Parathyroid adenoma (tissue), 2 donors: Measurements from ENCODE around the gene RRP1.

Experiments
- H2AFZ ChIP-seq: fragments of 300-600 bp; sonication (generic); one replicate; pipeline ENCODE4 v1.7.0; 2017; ENCODE audit warnings: antibody characterized with exemption, mild to moderate bottlenecking
- H3K27ac ChIP-seq: fragments of 300-600 bp; sonication (generic); one replicate; pipeline ENCODE4 v1.7.0; 2017
- H3K27me3 ChIP-seq: fragments of 300-600 bp; sonication (generic); one replicate; pipeline ENCODE4 v1.7.0; 2017; ENCODE audit warnings: low read length; ENCODE audit not compliant: control insufficient read depth, insufficient read depth
- H3K36me3 ChIP-seq: fragments of 300-600 bp; sonication (generic); one replicate; pipeline ENCODE4 v1.7.0; 2017; ENCODE audit warnings: low read length; ENCODE audit not compliant: control insufficient read depth, insufficient read depth
- H3K4me1 ChIP-seq: fragments of 300-600 bp; sonication (generic); one replicate; pipeline ENCODE4 v1.7.0; 2017; ENCODE audit warnings: control low read depth
- H3K4me2 ChIP-seq: fragments of 300-600 bp; sonication (generic); one replicate; pipeline ENCODE4 v1.7.0; 2017; ENCODE audit warnings: low read length
- H3K4me3 ChIP-seq: fragments of 300-600 bp; sonication (generic); one replicate; pipeline ENCODE4 v1.7.0; 2017; ENCODE audit warnings: low read depth, low read length
- H3K79me2 ChIP-seq: fragments of 300-600 bp; sonication (generic); one replicate; pipeline ENCODE4 v1.7.0; 2017; ENCODE audit warnings: control low read depth
- H3K9ac ChIP-seq: fragments of 300-600 bp; sonication (generic); one replicate; pipeline ENCODE4 v1.7.0; 2017; ENCODE audit warnings: mild to moderate bottlenecking
- H3K9me3 ChIP-seq: fragments of 300-600 bp; sonication (generic); one replicate; pipeline ENCODE4 v1.7.0; 2017; ENCODE audit warnings: low read length; ENCODE audit not compliant: control insufficient read depth
- TF ChIP-seq, protein P1 (sequence below): fragments of 300-600 bp; sonication (generic); IDR thresholded peaks from one replicate; pipeline ENCODE4 v1.7.0; 2017; ENCODE audit warnings: antibody characterized with exemption, mild to moderate bottlenecking
- donor health status: primary hyperparathyroidism.

RRP1 gene

DNA sequence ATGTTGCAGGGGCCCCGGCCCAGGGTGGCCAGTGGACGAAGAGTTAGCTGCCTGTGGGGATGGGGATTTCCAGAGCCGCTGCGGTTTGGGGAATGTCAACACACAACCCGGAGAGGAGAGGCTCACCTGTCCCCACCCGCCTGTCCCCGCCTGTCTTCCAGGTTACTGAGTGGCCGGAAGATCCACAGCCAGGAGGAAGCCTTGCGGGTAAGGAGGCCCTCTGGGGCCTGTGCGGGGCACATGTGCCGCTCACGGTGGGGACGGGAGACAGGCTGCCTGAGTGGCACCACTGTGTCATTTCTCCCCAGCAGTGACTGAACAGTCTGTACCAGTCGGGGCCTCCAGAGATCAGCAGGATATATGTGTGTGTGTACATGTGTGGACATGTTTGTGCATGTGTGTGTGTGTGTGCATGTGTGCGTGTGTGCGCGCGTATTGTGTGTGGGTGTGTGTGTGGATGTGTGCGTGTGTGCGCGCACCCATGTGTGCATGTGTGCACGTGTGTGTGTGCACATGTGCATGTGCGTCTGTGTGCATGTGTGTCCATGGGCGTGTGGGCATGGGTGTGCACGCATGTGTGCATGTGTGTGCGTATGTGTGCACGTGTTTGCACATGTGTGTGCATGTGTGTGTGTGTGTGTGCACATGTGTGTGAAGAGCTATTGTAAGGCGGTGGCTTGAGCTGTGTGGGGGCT is 38.9 kb upstream of the RRP1 start:
- Histone ChIP-seq H3K36me3 (no peaks in the 10 kb centered on the region), H3K4me2 (no peak overlapping the region), H3K9me3 (no peaks in the 10 kb centered on the region), H3K4me1 (no peaks in the 10 kb centered on the region), H3K4me3 (no peak overlapping the region), H3K27me3 (no peaks in the 10 kb centered on the region), H3K79me2 (no peaks in the 10 kb centered on the region), H3K9ac (no peak overlapping the region), H2AFZ (no peak overlapping the region), H3K27ac (no peak overlapping the region)
- TF ChIP-seq, protein P1, sequence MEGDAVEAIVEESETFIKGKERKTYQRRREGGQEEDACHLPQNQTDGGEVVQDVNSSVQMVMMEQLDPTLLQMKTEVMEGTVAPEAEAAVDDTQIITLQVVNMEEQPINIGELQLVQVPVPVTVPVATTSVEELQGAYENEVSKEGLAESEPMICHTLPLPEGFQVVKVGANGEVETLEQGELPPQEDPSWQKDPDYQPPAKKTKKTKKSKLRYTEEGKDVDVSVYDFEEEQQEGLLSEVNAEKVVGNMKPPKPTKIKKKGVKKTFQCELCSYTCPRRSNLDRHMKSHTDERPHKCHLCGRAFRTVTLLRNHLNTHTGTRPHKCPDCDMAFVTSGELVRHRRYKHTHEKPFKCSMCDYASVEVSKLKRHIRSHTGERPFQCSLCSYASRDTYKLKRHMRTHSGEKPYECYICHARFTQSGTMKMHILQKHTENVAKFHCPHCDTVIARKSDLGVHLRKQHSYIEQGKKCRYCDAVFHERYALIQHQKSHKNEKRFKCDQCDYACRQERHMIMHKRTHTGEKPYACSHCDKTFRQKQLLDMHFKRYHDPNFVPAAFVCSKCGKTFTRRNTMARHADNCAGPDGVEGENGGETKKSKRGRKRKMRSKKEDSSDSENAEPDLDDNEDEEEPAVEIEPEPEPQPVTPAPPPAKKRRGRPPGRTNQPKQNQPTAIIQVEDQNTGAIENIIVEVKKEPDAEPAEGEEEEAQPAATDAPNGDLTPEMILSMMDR = no peak

DNA sequence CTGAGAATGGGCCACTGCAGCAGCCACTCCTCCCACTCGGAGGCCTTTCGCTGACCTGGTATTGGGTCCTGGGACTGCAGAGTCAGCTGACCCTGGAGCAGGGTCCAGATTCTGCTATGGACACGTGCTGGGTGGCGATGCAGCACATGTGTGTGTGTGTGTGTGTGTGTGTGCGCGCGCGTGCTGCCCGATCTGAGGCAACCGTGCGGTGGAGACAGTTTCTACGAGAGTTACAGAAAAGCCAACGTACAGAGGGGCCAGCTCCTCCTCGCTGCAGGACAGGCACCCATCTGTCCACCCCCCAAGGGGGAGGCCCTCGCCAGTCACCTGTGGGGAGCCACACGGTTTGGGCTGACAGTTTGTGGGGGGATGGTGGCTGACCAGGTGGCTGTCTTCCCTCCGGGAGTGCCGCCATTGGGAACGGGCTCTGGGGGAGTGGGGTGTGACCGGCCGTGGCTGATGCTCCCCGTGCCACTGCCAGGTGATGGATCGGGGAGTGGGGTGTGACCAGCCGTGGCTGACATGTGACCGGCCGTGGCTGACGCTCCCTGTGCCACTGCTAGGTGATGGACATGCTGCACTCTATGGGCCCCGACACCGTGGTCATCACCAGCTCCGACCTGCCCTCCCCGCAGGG is 37.3 kb upstream of the RRP1 start:
- TF ChIP-seq, protein P1 = no peak
- no peaks in the 10 kb centered on the region for H3K36me3 ChIP-seq

DNA sequence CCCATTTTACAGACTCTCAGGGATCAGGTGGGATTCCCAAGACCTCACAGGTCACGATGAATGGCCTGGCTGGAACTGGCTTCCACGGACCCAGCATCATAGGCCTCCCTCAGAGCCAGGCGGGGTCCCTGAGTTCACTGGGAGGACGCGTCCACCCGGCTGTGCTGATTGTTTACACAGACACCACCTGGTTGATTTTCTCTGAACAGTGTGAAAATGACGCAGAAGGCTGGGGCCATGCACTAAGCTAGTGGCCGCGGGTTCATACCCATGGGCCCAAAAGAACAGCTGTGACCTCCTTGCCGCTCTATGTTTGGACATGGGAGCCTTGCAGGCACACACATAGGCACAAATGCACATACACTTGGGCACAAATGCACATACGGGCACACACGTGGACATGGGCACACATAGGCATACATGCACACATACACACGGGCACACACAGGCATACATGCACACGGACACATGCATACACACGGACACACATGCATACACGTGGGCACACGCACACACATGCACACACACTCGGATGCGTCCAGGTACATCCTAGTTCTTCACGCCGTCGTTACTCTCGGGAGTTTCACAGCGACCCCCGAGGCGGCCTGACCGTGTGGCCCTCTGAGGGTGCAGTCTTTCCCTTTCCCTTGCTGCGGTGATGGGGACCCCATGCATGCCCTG is 36.5 kb upstream of the RRP1 start:
- Histone ChIP-seq H3K79me2 (no peaks in the 10 kb centered on the region), H3K27me3 (no peaks in the 10 kb centered on the region), H3K36me3 (no peaks in the 10 kb centered on the region), H3K9me3 (no peaks in the 10 kb centered on the region), H3K27ac (no peak overlapping the region), H3K4me1 (no peaks in the 10 kb centered on the region), H3K4me3 (no peak overlapping the region), H3K4me2 (no peak overlapping the region), H2AFZ (no peak overlapping the region), H3K9ac (no peak overlapping the region)
- TF ChIP-seq, protein P1 = no peak

More for the DNA sequence above, 37.3 kb upstream of the RRP1 start:
- no peak overlapping the region for H3K9ac ChIP-seq
- H3K27me3 ChIP-seq = no peaks in the 10 kb centered on the region
- no peak overlapping the region for H2AFZ ChIP-seq
- no peak overlapping the region for H3K27ac ChIP-seq
- no peak overlapping the region for H3K4me3 ChIP-seq
- H3K9me3 ChIP-seq = no peaks in the 10 kb centered on the region
- no peak overlapping the region for H3K4me2 ChIP-seq
- no peaks in the 10 kb centered on the region for H3K4me1 ChIP-seq
- H3K79me2 ChIP-seq = no peaks in the 10 kb centered on the region

DNA sequence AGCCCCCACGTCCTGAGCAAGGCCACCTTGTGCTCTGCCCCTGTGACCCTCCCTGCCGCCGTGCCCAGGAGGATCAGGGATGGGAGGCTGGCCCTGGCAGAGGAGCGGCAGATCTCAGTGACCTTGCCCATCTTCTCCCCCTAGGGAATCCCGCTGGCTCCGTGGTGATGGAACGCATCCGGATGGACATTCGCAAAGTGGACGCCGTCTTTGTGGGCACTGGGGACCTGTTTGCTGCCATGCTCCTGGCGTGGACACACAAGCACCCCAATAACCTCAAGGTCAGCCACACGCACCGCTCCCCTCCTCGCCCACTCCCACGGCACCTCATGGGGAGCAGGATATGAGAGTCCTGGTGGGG is 36.0 kb upstream of the RRP1 start:
- TF ChIP-seq, protein P1 = no peak
- no peaks in the 10 kb centered on the region for H3K27me3 ChIP-seq
- H2AFZ ChIP-seq = no peak overlapping the region
- no peaks in the 10 kb centered on the region for H3K4me1 ChIP-seq
- H3K4me3 ChIP-seq = no peak overlapping the region
- no peaks in the 10 kb centered on the region for H3K9me3 ChIP-seq
- no peaks in the 10 kb centered on the region for H3K79me2 ChIP-seq
- H3K9ac ChIP-seq = no peak overlapping the region
- no peaks in the 10 kb centered on the region for H3K36me3 ChIP-seq
- no peak overlapping the region for H3K4me2 ChIP-seq
- no peak overlapping the region for H3K27ac ChIP-seq
